ENCODE measurements around the gene RSBN1L. TPM values are rescaled to one million over a fixed set of nuclear protein-coding genes. Genes with fewer than 3 reads are reported as not detected.

RSBN1L gene
- total and polyA plus RNA-seq, 2 of the 8 experiments (the other 6 are each of a cell fraction or from before 2014, with no cell fraction given), result 4.1 to 22.1 TPM

- H4K8ac ChIP-seq (ENCODE audit: extremely low read depth, insufficient read depth, low read length), result no peak overlapping the region
- no peaks in the 10 kb centered on the region for H3K9me3 ChIP-seq (ENCODE audit: insufficient read depth in 2 of 2, low read depth in 1 of 2, low read length in 1 of 2)
- no peak overlapping the region for H2AK5ac ChIP-seq (ENCODE audit: low read depth, low read length)
- H3K79me2 ChIP-seq (ENCODE audit: control insufficient read depth in 1 of 2, insufficient read depth in 2 of 2, low read length in 2 of 2), result peaks cover 0 to 50% of the 10 kb centered on the region in 2 experiments; a peak in 2 of 4 replicates
- no peak overlapping the region for H2BK120ac ChIP-seq (replicated peaks; ENCODE audit: low read depth, low read length)
- ChIA-PET CTCF (ENCODE audit: partially characterized antibody) (no interaction called here), POLR2A (ENCODE audit: partially characterized antibody) (no interaction called here)
- H3K9ac ChIP-seq (replicated peaks in 1 of 4; ENCODE audit: extremely low read depth in 1 of 4, low read depth in 3 of 4, low read length in 3 of 4), result no peak overlapping the region
- H2BK5ac ChIP-seq (ENCODE audit: low read depth, low read length), result no peak overlapping the region
- no peak overlapping the region for H2BK20ac ChIP-seq (ENCODE audit: low read length)
- H3K4me3 ChIP-seq (ENCODE audit: extremely low read depth in 1 of 4, insufficient read depth in 2 of 4, low read depth in 3 of 4, low read length in 4 of 4), result peak overlapping the region in 1 of 4 experiments; percentile 81; a peak in 2 of 8 replicates
- no peak overlapping the region for H4K91ac ChIP-seq (replicated peaks; ENCODE audit: insufficient read length, low read length)
- no peak overlapping the region for H3K27ac ChIP-seq (ENCODE audit: low read depth, low read length)
- WGBS, 2 experiments (ENCODE audit: extremely low coverage in 1 of 2, insufficient coverage in 1 of 2, insufficient read length in 1 of 2, insufficient replicate concordance in 2 of 2, low coverage in 1 of 2, low lambda C conversion rate in 2 of 2, missing lambda C conversion rate in 1 of 2), result 77% methylated on average over 4 of the region's 4 CpGs; no CpG with 5 or more reads in 1 of the 2 experiments
- H3K18ac ChIP-seq (ENCODE audit: extremely low read depth, low read length), result no peak overlapping the region
- H2BK15ac ChIP-seq (ENCODE audit: low read length), result no peak overlapping the region
- H3K36me3 ChIP-seq (ENCODE audit: control insufficient read depth in 2 of 4, insufficient read depth in 4 of 4, low read length in 3 of 4), result no peaks in the 10 kb centered on the region
- peaks cover 0 to 2% of the 10 kb centered on the region in 2 experiments for H4K20me1 ChIP-seq (replicated peaks in 1 of 2; ENCODE audit: control insufficient read depth in 1 of 2, insufficient read depth in 2 of 2, low read length in 2 of 2)
- H2BK12ac ChIP-seq (ENCODE audit: low read depth, low read length), result no peak overlapping the region
- no peak overlapping the region for H3K56ac ChIP-seq (replicated peaks; ENCODE audit: insufficient read length, low read depth, low read length)
- no peak for TF ChIP-seq BACH1 (IDR thresholded peaks at IDR 0.05; ENCODE audit: low read length)
- no peak for TF ChIP-seq CBX8 (IDR thresholded peaks at IDR 0.05; ENCODE audit: borderline replicate concordance, low read depth, low read length)
- no peak for TF ChIP-seq TEAD4 (IDR thresholded peaks at IDR 0.05; ENCODE audit: low read depth, low read length)
- TF ChIP-seq CTBP2 (IDR thresholded peaks at IDR 0.05; ENCODE audit: borderline replicate concordance, insufficient read depth, insufficient read length, low read length), result no peak
- no peak for TF ChIP-seq NRF1 (IDR thresholded peaks at IDR 0.05; ENCODE audit: low read depth, low read length)
- H3K23me2 ChIP-seq (ENCODE audit: low read depth, low read length), result peaks cover 3% of the 10 kb centered on the region
- FAIRE-seq (no peak), DNase-seq (ENCODE audit: low read depth in 1 of 2, low spot score in 2 of 2) (no peak)
- H3K4ac ChIP-seq (replicated peaks; ENCODE audit: insufficient read length, low read depth, low read length), result no peak overlapping the region
- H3K4me2 ChIP-seq (ENCODE audit: insufficient read depth in 1 of 2, low read depth in 2 of 2, low read length in 2 of 2), result peak overlapping the region; percentile 83 to 94
- H4K5ac ChIP-seq (ENCODE audit: insufficient read length, low read depth, low read length), result no peak overlapping the region
- no peak overlapping the region for H2AFZ ChIP-seq (ENCODE audit: low read length)
- H3K4me1 ChIP-seq (replicated peaks in 1 of 4; ENCODE audit: control insufficient read depth in 3 of 4, insufficient read depth in 4 of 4, low read length in 3 of 4), result peaks cover 0 to 2% (median 2%) of the 10 kb centered on the region in 4 experiments; a peak in 3 of 7 replicates
- H3K14ac ChIP-seq (ENCODE audit: insufficient read length), result no peak overlapping the region
- H3K79me1 ChIP-seq (ENCODE audit: low read depth, low read length), result 0 out of 2 replicates have a peak, but pooled peaks cover 3% of the 10 kb centered on the region
- H3K23ac ChIP-seq (ENCODE audit: insufficient read length), result no peak overlapping the region
- H3K27me3 ChIP-seq (replicated peaks in 1 of 4; ENCODE audit: control insufficient read depth in 3 of 4, extremely low read depth in 1 of 4, insufficient read depth in 3 of 4, low read length in 3 of 4), result no peaks in the 10 kb centered on the region
These were observed 103.9 kb downstream of the RSBN1L start for GRCh38 chr7:77800158-77800557.

All from H1 (cell line).